CD1c-positive myeloid dendritic cell (primary cell): ENCODE measurements around the gene SLC9A9.

Experiments used
- DNase-seq: peaks from one replicate; pipeline ENCODE4 v3.0.0-alpha.2; 2016; ENCODE audit errors: extremely low spot score

SLC9A9 gene

DNA sequence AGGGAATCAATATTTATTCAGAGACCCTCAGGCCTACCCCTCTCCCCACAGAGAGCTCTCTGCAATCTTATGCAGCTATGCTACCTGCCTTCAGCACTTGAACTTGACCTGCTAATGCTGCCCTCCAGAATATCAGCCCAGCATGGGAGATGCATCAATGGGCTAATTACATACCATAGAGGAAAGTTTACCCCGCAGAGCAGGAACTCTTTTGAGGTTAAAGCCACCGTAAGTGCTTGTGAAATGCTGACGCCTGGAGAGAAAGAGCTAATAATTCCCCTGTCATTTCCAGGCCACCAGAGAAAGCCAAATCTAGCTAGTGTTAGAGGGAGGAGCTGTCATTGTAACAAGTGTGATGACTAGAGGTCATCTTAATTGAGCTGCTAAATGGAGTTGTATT lies 601.2 kb downstream of the SLC9A9 start:
- DNase-seq, result no peak

DNA sequence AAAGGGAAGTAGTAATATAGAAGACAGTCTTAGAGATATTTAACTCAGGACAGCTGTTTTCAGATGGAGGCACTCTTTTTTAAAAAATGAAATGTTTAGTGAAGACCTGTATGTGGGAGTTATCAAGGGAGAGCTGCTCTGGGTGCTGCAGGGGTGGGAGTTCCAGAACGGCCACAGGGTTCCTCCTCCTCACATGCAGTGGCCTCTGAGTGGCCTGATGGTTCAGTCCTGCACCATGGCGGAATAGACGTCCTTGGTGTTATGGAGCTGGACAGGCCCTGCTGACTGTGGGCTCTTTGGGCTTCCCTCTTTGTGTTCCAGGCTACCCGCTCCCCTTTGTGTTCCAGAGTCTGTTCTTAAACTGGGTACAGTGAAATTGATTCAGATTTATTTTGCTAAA lies 602.6 kb downstream of the SLC9A9 start:
- no peak for DNase-seq

DNA sequence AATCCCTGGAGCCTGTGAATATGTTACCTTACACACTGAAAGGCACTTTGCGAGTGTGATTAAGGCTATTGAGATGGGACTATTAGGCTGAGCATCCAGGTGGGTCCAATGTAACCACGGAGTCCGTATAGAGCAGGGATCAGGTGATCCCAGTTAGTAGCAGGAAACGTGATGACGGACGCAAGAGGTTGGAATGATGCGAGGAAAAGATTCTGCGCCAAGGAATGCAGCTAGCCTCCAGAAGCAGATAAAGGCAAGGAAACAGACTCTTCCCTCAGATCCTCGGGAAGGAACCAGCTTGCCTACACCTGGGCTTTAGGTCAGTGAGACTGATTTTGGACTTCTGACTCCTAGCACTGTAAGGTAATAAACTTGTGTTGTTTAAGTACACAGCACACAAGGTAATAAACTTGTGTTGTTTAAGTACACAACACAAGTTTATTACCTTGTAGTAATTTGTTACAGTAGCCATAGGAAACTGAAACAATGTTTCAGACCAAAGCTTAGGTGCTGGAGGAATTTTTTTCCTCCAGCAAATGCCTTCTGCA lies 603.7 kb downstream of the SLC9A9 start:
- no peak for DNase-seq

DNA sequence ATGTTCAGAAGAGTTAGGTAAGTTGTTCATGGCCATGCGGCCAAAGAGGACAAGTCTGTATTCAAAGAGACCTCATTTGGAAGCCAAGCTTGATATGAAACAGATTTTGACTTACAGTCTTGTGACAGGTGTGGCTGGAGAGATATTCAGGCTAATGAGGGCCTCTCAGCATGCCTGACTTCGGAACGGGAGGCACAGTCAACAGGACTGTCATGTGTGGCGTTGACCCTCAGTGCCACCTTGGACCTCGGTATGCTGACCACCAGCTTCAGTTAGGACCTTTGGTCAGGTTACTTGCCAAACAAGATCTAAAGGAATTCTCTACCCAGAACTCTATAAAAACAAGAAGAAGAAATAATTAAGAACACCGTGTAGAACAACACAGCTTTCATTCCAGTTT lies 604.6 kb downstream of the SLC9A9 start:
- DNase-seq, result no peak

DNA sequence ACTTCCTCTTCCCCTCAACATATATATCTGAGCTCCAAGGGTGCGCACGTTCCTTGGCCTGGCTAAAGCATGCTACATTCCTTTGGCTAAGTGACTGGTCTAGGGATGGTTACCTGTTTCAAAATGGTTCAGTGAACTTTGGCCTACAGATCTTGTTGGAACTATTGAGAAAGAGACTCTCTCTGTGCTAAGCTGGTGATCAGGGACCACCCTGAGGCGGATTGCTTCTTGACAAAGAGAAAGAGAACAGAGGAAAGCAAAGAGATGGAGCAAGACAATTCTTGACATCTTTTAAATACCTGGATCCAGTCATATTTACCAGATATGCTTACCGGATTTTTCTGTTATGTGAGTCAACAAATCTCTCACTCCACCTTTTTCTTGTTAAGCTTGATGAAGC lies 605.6 kb downstream of the SLC9A9 start:
- DNase-seq, result no peak

DNA sequence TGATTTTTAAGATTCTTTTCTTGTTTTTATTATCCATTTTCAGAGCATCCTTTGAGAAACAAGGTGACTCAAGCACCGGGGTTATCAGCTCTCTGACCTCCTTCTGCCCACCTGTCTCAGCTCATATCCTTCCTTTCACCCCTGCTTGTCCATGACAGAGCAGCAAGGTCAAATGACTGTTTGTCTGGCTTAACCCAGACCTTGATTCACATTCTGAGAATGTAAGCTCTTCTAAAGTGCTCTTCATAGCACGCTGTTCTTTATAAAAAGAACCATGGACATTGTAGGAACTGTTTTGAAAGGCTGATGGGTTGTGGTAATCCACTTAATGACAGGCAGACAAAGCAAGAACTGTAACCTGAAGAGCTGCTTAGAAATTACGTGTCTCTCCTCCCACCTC lies 606.2 kb downstream of the SLC9A9 start:
- DNase-seq, result no peak

DNA sequence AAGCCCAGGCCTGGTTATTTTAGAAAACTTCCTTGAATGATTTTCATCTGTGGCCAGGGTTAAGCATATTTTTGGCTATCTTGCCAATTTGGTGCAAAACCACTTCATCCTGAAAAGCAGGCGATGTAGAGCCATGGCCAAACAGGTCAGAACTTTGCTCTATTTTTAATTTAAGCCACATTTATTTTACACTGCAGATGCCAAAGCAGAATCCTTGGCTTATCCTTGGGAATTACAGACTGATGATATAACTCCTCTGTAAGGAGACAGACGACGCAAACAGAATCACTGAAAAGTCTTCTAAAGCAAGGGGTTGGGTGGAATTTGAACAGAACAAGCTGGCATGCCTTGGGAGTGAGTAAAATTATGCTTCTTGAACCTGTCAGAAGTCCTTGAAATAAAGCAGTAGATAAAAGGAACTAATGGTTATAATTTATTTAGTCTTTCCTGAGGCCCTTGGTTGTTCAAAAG lies 606.8 kb downstream of the SLC9A9 start:
- DNase-seq, result no peak

DNA sequence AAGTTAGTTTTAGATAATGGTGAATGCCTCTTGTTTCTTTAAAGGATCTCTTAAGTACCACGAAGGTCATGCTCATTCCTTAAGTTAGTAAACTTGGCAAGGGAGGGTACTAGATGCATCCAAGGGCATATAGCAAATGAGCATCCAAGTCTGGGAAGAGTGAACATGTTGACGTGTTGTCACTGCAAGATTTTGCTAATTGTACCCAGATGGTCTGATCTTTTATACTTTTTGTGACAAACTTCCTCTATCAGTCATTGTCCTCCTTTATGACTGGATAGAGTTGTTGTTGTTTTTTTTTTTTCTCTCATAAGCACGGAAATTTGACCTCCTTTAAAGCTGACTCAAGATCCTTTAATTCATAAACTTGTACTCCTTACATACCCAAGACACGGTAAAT lies 607.4 kb downstream of the SLC9A9 start:
- DNase-seq, result no peak

DNA sequence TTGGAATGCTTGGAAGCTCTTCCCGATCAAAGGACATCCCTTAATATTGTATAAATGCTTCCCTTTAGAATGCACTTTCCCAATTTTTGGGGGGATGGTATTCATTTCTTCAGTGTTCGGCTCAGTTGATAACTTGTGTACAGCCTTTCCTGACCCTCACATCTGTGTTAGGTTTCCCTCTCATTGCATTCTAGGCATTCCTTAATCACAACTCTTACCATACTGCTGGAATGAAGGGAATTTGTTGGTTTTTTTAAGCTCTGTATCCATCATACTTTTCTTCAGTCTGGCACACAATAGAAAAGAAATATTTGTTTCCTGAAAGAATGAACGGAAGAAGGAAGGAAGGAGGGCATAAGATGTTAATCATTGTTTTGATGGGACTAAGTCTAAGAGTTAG lies 609.2 kb downstream of the SLC9A9 start:
- DNase-seq, result no peak

DNA sequence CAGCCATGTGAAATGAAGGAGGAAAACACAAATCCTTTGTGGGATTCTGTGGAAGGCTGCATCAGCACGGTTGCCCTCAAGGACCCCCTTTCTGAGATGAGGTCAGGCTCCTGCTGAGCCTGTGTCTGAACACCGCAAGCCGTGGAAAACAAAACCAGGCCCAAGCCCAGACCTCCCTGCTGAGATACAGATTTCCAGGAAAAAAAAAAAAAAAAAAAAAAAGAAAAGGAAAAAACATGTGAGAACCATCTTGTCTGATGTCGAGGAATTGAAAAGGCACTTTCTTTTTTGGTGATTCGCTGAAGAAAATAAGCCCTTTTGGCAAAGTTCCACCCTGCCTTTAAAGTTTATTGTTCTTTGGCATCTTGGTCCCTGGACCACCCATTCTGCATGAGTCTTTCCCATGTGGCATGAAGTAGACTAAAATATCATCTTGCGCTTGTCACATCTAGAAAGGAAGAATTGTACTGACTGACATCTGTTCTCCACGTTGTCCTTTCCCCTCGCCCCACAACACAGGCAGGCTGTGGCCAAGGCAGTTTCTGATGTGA lies 611.1 kb downstream of the SLC9A9 start:
- DNase-seq, result no peak

DNA sequence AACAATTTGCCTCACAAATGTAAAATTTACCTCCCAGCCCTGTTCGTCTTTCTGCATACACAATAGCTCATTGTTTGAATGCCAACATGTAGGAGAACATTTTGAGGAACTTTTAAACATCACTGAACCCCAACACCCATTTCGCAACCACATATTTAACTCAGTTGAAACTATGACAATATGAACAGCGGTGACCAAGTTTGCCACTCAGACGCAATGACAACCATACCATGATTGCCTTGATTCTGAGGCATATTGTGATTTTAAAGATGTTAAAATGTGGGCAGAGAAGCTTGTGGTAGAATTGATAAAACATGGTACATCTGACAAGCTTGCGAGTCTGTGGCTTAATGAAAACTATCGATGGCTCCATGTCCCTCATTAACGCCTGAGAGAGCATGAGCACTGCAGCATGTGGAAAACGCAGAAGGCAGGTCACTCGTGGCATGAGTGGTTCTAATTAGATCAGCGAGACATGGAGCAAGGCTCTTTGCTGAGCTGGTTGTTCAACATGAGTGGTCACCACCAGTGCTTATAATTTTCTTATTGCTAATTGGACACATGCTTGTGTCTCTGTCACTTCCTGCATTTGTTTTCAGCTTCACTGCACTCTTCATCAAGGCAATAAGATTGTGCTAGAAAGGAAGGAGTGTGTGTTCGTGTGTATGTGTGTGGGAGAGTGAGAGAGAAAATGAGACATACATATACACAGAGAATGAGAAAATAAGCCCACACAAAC lies 611.9 kb downstream of the SLC9A9 start:
- DNase-seq, result peak; percentile 10

DNA sequence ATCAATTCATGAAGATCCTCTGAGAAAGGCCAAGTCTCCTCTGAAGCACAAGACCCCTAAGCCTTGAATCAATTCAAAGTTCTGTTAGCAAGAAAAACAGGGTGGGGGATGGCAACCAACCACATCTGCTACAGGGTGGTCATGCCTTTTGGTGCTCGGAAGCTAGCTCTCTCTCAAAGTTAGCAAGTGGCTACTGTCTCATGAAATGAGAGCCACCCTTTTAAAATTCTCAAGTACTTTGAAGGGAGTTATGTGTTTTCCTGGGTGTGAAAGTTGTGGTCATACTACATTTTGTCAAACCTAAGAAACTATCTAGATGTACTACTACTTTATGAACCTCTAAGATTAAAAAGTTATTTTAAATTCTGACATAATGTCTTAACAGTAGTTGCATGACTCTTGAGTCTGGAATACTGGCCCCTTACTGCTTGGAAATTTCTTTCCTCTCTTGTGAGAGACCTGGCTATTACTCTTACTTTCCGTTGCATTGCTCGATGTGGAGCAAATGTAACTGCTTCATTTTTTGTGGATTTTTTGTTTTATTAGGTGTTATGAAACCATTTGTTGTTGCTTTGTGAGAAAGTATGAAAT lies 612.6 kb downstream of the SLC9A9 start:
- DNase-seq, result no peak

DNA sequence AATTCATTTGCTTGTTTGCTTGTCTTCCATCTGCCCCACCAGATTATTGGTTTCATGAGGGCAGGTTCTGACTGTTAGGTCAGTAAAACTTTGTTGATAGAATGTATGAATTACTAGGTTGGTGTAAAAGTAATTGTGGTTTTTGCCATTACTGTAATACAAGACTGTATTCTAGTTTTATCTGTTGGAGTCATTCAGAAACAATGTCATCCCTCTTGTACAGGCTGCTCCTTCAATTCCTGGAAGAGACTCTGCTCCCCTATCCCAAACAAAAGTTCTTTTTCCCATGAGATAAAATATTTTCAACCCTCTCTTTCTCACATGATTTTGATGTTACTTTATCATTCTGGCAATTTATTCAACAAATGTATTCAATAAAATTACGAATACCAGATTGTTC lies 613.7 kb downstream of the SLC9A9 start:
- DNase-seq, result no peak

DNA sequence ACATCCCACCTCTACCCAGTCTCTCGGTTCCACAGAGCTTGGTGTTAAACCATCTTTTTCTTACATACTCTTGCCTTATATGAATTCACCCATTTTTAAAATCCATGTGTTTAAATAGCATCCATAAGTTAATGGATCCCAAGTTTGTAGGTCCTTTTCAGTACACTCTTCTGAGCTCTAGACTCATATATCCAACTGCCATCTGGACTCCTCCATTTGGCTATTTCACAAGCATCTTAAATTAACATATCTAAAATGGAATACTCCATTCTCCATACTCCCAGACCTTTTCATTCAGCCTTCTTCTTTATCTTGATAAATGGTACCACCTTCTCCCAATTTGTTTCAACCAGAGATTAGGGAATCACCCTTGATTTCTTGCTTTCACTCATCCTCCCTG lies 615.3 kb downstream of the SLC9A9 start:
- DNase-seq, result no peak

DNA sequence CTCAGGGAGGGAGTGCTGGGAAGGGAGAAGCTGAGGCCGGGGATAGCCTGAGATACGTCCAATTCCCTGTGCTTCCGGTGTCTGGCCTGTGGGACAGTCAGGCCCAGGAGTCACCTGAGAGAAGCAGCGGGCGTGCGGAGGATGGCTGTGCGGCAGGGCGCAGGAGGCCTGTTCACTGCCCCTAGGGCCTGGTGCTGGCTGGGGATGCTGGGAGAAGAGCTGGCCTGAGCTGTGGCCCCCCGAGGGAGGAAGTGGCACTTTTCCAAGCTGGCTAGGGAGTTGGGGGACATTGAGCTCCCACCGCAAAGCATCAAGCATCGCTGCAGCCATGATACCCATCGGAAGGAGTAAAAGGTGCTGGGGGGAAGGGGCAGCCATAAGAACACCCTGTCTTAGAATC lies 619.9 kb downstream of the SLC9A9 start:
- DNase-seq, result no peak

DNA sequence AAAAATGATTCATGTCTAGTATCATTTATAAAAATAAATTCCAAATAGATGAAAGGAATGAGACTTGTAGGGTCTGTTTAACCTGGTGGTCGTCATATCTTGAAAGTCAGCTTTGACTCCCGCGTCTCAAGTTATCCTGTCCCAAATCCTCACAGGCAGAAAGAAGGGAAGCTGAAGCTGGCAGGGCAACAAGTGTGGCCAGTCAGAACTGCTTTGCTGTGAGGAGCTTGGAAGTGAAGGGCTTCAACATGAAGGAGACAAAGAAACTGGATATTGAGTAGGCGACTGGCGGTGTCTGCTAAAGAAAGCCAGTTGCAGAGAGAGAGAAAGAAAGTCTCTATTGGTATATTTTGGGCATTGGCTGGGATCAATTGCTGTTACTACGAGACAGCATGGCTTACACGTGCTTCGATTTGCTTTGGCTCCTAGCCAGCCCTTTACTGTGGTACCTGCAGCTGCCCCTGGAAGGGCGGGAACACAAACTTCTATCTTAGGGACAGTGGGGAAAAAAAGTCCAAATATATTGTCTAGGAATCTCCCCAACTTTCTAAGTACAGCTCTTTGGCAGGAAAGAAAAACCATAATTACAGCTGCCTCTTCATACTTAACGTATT lies 621.5 kb downstream of the SLC9A9 start:
- DNase-seq, result no peak

DNA sequence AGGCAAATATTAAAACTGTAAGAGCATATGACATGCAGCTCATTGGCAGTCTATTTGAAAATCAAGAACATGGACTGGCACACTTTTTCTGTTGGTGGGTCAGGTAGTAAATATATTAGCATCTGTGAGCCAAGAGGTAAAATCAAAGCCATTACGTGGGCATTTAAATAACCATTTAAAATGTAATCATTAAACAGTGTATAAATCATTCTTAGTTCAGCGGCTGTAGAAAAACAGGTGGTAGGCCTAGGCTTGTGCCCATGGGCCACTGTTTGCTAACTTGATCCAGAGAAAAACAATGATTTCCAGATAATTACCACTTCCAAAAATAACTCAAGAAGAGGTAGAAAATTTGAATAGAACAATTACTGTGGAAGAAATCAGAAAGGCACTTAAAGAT lies 623.6 kb downstream of the SLC9A9 start:
- no peak for DNase-seq

DNA sequence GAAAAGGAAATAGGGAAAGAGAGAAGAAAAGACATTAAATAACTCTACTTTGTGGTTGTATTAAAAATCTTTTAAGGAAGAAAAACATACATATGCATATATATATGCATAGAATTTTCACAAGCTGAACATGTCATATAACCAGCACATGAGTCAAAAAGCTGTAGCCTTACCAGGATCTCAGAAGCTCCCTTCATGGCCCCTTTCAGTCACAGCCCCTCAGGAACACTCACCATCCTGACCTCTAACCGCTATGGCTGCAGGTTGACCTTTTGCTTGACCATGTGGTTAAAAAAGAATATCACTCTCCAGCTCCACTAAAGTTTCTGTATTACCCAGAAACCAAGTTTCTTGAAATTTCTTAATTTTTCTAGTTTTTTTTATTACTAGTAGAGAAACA lies 625.3 kb downstream of the SLC9A9 start:
- no peak for DNase-seq

DNA sequence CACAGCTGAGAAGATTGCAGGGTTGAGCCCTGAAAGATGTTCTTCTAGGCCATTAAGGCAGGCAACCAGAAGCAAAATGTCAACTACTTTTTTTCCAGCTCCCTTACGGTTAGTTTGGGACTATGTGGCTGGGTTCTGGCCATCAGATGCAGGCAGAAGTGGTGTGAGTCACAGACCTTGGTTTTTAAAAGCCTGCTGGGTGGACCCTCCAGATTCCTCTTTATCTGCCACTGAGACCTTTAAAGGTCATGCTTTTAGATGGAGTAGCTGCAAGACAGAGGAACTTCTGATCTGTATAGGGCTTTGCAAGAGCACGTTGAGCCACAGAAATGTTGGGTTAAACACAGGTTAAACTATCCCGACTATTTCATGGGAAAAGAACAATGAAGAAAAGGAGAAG lies 625.8 kb downstream of the SLC9A9 start:
- DNase-seq, result peak; percentile 43

DNA sequence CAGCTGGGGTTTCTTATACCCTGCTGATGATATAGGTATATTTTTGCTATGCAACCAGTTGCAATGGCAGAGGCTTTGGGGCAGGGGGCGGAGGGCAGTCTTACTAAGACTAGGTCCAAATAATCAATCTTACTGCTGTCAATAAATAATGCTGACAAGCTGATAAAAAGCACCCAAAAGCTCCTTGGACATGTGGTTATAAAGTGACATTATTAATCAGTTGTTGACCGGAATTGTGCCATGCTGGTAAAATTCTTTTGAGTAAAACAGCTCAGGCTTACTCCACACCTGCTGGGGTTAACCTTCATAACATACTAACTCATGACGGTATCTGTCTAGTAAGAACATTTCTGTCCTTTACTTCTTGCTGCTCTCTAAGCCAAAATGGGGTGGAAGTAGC lies 626.8 kb downstream of the SLC9A9 start:
- DNase-seq, result no peak

DNA sequence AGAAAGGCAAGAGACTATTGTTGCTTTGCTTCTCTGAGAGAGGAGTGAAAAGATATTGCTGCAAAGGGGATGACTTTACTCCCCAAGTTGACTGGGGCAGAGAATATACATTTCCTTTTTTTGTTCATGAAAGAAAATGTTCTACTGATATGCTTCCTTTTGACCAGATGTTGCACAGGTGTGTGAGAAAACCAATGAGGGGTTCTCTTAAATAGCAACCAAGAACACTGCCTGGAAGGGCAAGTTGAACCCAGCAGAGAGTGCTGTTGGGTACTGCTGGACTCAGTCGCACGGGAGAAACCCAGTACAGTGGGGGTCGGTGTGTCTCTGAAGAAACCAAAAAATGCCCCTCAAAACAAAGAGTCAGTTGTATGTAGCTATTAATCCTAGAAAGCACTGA lies 627.5 kb downstream of the SLC9A9 start:
- no peak for DNase-seq

DNA sequence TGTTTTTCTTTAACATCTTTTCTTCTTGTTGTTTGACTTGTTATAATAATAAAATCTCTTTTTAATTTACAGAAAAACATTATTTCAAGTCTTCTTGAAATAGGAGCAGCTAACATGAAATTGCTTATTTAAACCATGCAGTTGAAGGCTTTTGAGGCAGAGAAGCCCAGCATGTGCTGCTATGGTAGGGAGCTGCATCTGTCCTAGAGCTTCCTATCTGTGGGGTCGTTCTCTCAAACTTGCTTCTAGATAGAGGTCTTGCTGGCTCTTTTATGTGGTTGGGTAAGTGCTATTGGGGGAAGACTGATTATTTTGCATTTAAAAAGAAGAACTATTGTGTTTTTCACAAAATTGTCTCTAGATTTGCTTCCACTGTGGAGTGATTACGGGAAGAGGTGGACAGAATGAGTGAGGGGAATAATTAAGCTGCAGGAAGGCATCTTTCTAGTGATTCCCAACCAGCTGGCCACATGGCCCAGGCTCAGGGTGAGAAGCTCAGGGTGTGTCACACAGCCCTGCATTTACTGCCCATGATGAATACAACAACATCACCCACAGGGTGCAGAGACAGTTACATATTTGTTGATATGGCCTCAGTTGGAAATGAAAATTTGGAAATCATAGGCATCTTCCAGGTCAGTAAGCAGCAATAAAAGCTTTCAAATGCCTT lies 630.0 kb downstream of the SLC9A9 start:
- DNase-seq, result no peak
